CD14-positive monocyte (primary cell): Measurements from ENCODE around the gene HELLS. TPM values are rescaled to one million over a fixed set of nuclear protein-coding genes. Genes with fewer than 3 reads are reported as not detected.
"Not testable (repeated sequence)": the region's sequence is repeated elsewhere in the genome, so short reads cannot be mapped to it uniquely, and the experiment has no call there.

ENCODE experiments used
- DNase-seq, 3 donors: peaks; one replicate each; pipeline ENCODE4 v3.0.0-alpha.2; 2011 to 2022
- H2AFZ ChIP-seq: 2 replicates; pipeline ENCODE4 v1.6.0; 2012; ENCODE audit warnings: mild to moderate bottlenecking, low read depth, low read length, inconsistent platforms; ENCODE audit not compliant: insufficient read depth, poor library complexity, severe bottlenecking
- H3K27ac ChIP-seq, 2 donors: 1 replicate in 1 of 2; 2 replicates in 1 of 2; pipeline ENCODE4 v1.5.1; 2012 to 2013; ENCODE audit warnings: low read length in 2 of 2, control low read depth in 1 of 2, inconsistent platforms in 1 of 2, low read depth in 1 of 2, mild to moderate bottlenecking in 1 of 2
- H3K27me3 ChIP-seq, 2 donors: one replicate each; pipeline versions ENCODE4 v1.6.0 to v1.6.1; 2011 to 2013; ENCODE audit warnings: low read length in 2 of 2; ENCODE audit not compliant: control insufficient read depth in 2 of 2, insufficient read depth in 2 of 2
- H3K36me3 ChIP-seq, 2 donors: replicated peaks in 1 of 2; 1 replicate in 1 of 2; 2 replicates in 1 of 2; pipeline versions ENCODE4 v1.5.1 to v1.6.1; 2012 to 2013; ENCODE audit warnings: low read length in 2 of 2, control low read depth in 1 of 2, inconsistent platforms in 1 of 2, mild to moderate bottlenecking in 1 of 2; ENCODE audit not compliant: insufficient read depth in 2 of 2, control insufficient read depth in 1 of 2
- H3K4me1 ChIP-seq, 2 donors: 1 replicate in 1 of 2; 2 replicates in 1 of 2; pipeline versions ENCODE4 v1.5.1 to v1.6.1; 2012 to 2013; ENCODE audit warnings: low read length in 2 of 2, control low read depth in 1 of 2, inconsistent platforms in 1 of 2, mild to moderate bottlenecking in 1 of 2, moderate library complexity in 1 of 2; ENCODE audit not compliant: insufficient read depth in 2 of 2, control insufficient read depth in 1 of 2
- H3K4me2 ChIP-seq: replicated peaks from 2 replicates; pipeline ENCODE3; 2012; ENCODE audit warnings: low read length, moderate library complexity, mild to moderate bottlenecking; ENCODE audit not compliant: poor library complexity, severe bottlenecking; ENCODE audit errors: extremely low read depth
- H3K4me3 ChIP-seq, 3 experiments: fragments of 200-600 bp in 1 of 3; sonication (generic) in 1 of 3; replicated peaks in 1 of 3; 1 replicate in 2 of 3; 2 replicates in 1 of 3; pipeline ENCODE4 v1.5.1; 2011 to 2013; ENCODE audit warnings: low read length in 3 of 3, mild to moderate bottlenecking in 3 of 3, control low read depth in 2 of 3, low read depth in 2 of 3, inconsistent platforms in 1 of 3, moderate library complexity in 1 of 3
- H3K79me2 ChIP-seq: 2 replicates; pipeline ENCODE4 v1.6.0; 2012; ENCODE audit warnings: mild to moderate bottlenecking, control low read depth, inconsistent platforms, low read length, moderate library complexity; ENCODE audit not compliant: insufficient read depth
- H3K9ac ChIP-seq: 2 replicates; pipeline ENCODE4 v1.6.0; 2017; ENCODE audit warnings: low read length, mild to moderate bottlenecking; ENCODE audit not compliant: insufficient read depth, poor library complexity, severe bottlenecking
- H3K9me3 ChIP-seq, 2 donors: replicated peaks in 1 of 2; 1 replicate in 1 of 2; 2 replicates in 1 of 2; pipeline versions ENCODE4 v1.5.1 to v1.6.1; 2012 to 2013; ENCODE audit warnings: low read length in 2 of 2, control low read depth in 1 of 2; ENCODE audit not compliant: control insufficient read depth in 1 of 2, insufficient read depth in 1 of 2
- H4K20me1 ChIP-seq: 2 replicates; pipeline ENCODE4 v1.6.0; 2012; ENCODE audit warnings: mild to moderate bottlenecking, low read length, control low read depth, moderate library complexity; ENCODE audit not compliant: insufficient read depth
- H3K27ac Mint-ChIP-seq, 7 donors: one replicate each; pipeline ENCODE4 v1.8.0; 2020; ENCODE audit warnings: mild to moderate bottlenecking in 7 of 7, mixed read lengths in 7 of 7, moderate library complexity in 6 of 7, inconsistent platforms in 2 of 7
- H3K27me3 Mint-ChIP-seq, 3 donors: one replicate each; pipeline ENCODE4 v1.8.0; 2021 to 2022; ENCODE audit warnings: low read depth in 3 of 3, mild to moderate bottlenecking in 3 of 3, mixed read lengths in 3 of 3, moderate library complexity in 3 of 3, inconsistent platforms in 1 of 3
- H3K36me3 Mint-ChIP-seq, 2 donors: one replicate each; pipeline ENCODE4 v1.8.0; 2020; ENCODE audit warnings: mixed read lengths in 2 of 2, inconsistent platforms in 1 of 2, mild to moderate bottlenecking in 1 of 2
- H3K4me1 Mint-ChIP-seq: one replicate; pipeline ENCODE4 v1.8.0; 2020; ENCODE audit warnings: mild to moderate bottlenecking, mixed read lengths
- H3K4me3 Mint-ChIP-seq, 2 donors: one replicate each; pipeline ENCODE4 v1.8.0; 2020; ENCODE audit warnings: mild to moderate bottlenecking in 2 of 2, mixed read lengths in 2 of 2, moderate library complexity in 1 of 2
- H3K9me3 Mint-ChIP-seq, 7 donors: one replicate each; pipeline ENCODE4 v1.8.0; 2020 to 2022; ENCODE audit warnings: mixed read lengths in 7 of 7, mild to moderate bottlenecking in 6 of 7, moderate library complexity in 6 of 7, inconsistent platforms in 2 of 7
- CTCF ChIP-seq: fragments of 200-600 bp; IDR thresholded peaks from one replicate; pipeline ENCODE4 v1.8.0; 2022; ENCODE audit warnings: antibody characterized with exemption, mild to moderate bottlenecking
- WGBS: methylation state at CpG from one replicate; pipeline ENCODE4 v1.1.5; 2013; ENCODE audit warnings: missing lambda C conversion rate; ENCODE audit not compliant: insufficient coverage; 5-methylcytosine and 5-hydroxymethylcytosine counted together
- intact Hi-C, 2 donors: fragments of 100-400 bp; cut with micrococcal nuclease; formaldehyde crosslinking; loops; one replicate each; pipeline versions ENCODE4 v1.15.0 to v1.15.1; 2023
- polyA plus RNA-seq, 3 donors: library from polyadenylated mRNA; depleted of rRNA in 1 of 3; unstranded in 2 of 3; stranded (reverse) in 1 of 3; fragments of 300-500 nt in 2 of 3; fragments of >200 nt in 1 of 3; fragmentation: Illumina TruSeq in 2 of 3; gene quantifications; 1 replicate in 2 of 3; 2 replicates in 1 of 3; pipeline ENCODE4 v1.2.3, GENCODE V29; 2012 to 2021

The HELLS gene
- polyA plus RNA-seq, 3 donors: 0.04 to 0.39 (median 0.07) TPM

DNA sequence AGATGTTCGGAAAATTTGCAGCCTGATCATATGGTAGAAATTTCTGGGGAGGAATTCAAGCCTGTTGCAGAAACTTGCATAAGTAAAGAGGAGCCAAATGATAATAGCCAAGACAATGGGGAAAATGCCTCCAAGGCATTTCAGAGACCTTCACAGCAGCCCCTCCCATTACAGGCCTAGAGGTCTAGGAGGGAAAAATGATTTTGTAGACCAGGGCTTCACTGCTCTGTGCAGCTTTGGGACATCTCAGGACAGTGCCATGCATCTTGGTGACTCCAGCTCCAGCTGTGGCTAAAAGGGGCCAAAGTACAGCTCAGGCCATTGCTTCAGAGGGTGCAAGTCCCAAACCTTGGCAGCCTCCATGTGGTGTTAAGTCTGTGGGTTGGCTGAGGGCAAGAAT lies 87.4 kb downstream of the HELLS start:
- intact Hi-C loops: no loop called here
- no CpG with 5 or more reads among the region's 1 CpG for WGBS
- H3K9ac ChIP-seq: no peak overlapping the region
- TF ChIP-seq CTCF: no peak
- peaks cover 3 to 4% of the 10 kb centered on the region in 2 donors for H3K4me1 ChIP-seq
- H3K36me3 Mint-ChIP-seq: no peaks in the 10 kb centered on the region
- H3K9me3 ChIP-seq: peaks cover 0 to 19% of the 10 kb centered on the region in 2 donors
- H3K4me3 Mint-ChIP-seq: no peak overlapping the region
- no peaks in the 10 kb centered on the region for H3K36me3 ChIP-seq
- H3K27ac ChIP-seq: no peak overlapping the region
- H3K27me3 Mint-ChIP-seq: peaks cover 2 to 3% (median 2%) of the 10 kb centered on the region in 3 donors
- H3K9me3 Mint-ChIP-seq: peaks cover 13 to 32% (median 24%) of the 10 kb centered on the region in 7 donors
- no peak overlapping the region for H3K4me2 ChIP-seq
- no peak overlapping the region for H2AFZ ChIP-seq
- H4K20me1 ChIP-seq: no peaks in the 10 kb centered on the region
- H3K27me3 ChIP-seq: no peaks in the 10 kb centered on the region
- no peak for DNase-seq
- H3K79me2 ChIP-seq: no peaks in the 10 kb centered on the region
- no peak overlapping the region for H3K4me3 ChIP-seq
- peaks cover 5% of the 10 kb centered on the region for H3K4me1 Mint-ChIP-seq
- H3K27ac Mint-ChIP-seq: no peak overlapping the region

GRCh38 chr10:94638097-94638496 lies 92.5 kb downstream of the HELLS start:
- intact Hi-C loops, H3K27ac ChIP-seq, H3K27ac Mint-ChIP-seq, H3K4me3 ChIP-seq, DNase-seq, H4K20me1 ChIP-seq, H3K27me3 Mint-ChIP-seq, H3K27me3 ChIP-seq, H3K9ac ChIP-seq, H3K4me3 Mint-ChIP-seq, H2AFZ ChIP-seq, H3K36me3 ChIP-seq, H3K4me1 ChIP-seq, H3K36me3 Mint-ChIP-seq, H3K4me1 Mint-ChIP-seq, H3K4me2 ChIP-seq, H3K79me2 ChIP-seq: not testable (repeated sequence)
- H3K9me3 Mint-ChIP-seq: peaks cover 21 to 33% (median 26%) of the 10 kb centered on the region in 7 donors
- WGBS: 92% methylated on average over 4 of the region's 4 CpGs
- H3K9me3 ChIP-seq: peaks cover 6 to 24% of the 10 kb centered on the region in 2 donors
